Neural crest cell (in vitro differentiated cells): ENCODE measurements around the gene TSPAN32. TPM values are rescaled to one million over a fixed set of nuclear protein-coding genes. Genes with fewer than 3 reads are reported as not detected.

Source experiments
- DNase-seq: peaks from one replicate; pipeline ENCODE4 v3.0.0; 2021; ENCODE audit warnings: low read depth, mixed read lengths, low spot score
- H3K27ac Mint-ChIP-seq: one replicate; pipeline ENCODE4 v1.8.0; 2021; ENCODE audit warnings: mild to moderate bottlenecking, mixed read lengths; ENCODE audit not compliant: unreplicated experiment
- H3K27me3 Mint-ChIP-seq: 2 replicates; pipeline ENCODE4 v1.8.0; 2021; ENCODE audit warnings: low read depth, mild to moderate bottlenecking, mixed read lengths
- H3K36me3 Mint-ChIP-seq: 2 replicates; pipeline ENCODE4 v1.8.0; 2021; ENCODE audit warnings: low read depth, mild to moderate bottlenecking, mixed read lengths
- H3K4me1 Mint-ChIP-seq: 2 replicates; pipeline ENCODE4 v1.8.0; 2021; ENCODE audit warnings: mixed read lengths
- H3K4me3 Mint-ChIP-seq: one replicate; pipeline ENCODE4 v1.8.0; 2021; ENCODE audit warnings: mild to moderate bottlenecking, mixed read lengths
- H3K9me3 Mint-ChIP-seq: 2 replicates; pipeline ENCODE4 v1.8.0; 2021; ENCODE audit warnings: mixed read lengths
- total RNA-seq: library from RNA; stranded (reverse); gene quantifications from 2 replicates; pipeline ENCODE4 v1.2.1, GENCODE V29; 2021
- TF ChIP-seq, protein P1 (sequence below): fragments of 200-600 bp; sonication (generic); conservative IDR thresholded peaks from 2 replicates; pipeline ENCODE4 v1.5.0; 2021; ENCODE audit warnings: antibody characterized with exemption, mild to moderate bottlenecking

TSPAN32 gene
- total RNA-seq, 1 donor from 2014 or later = not detected

GRCh38 chr11:2315395-2316168 is 13.8 kb downstream of the TSPAN32 start:
- no peak for DNase-seq
- Mint-ChIP-seq H3K9me3 (no peaks in the 10 kb centered on the region), H3K27me3 (peaks cover 2% of the 10 kb centered on the region), H3K36me3 (no peaks in the 10 kb centered on the region), H3K4me1 (no peaks in the 10 kb centered on the region), H3K27ac (no peak overlapping the region), H3K4me3 (no peak overlapping the region)
- TF ChIP-seq, protein P1, sequence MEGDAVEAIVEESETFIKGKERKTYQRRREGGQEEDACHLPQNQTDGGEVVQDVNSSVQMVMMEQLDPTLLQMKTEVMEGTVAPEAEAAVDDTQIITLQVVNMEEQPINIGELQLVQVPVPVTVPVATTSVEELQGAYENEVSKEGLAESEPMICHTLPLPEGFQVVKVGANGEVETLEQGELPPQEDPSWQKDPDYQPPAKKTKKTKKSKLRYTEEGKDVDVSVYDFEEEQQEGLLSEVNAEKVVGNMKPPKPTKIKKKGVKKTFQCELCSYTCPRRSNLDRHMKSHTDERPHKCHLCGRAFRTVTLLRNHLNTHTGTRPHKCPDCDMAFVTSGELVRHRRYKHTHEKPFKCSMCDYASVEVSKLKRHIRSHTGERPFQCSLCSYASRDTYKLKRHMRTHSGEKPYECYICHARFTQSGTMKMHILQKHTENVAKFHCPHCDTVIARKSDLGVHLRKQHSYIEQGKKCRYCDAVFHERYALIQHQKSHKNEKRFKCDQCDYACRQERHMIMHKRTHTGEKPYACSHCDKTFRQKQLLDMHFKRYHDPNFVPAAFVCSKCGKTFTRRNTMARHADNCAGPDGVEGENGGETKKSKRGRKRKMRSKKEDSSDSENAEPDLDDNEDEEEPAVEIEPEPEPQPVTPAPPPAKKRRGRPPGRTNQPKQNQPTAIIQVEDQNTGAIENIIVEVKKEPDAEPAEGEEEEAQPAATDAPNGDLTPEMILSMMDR = no peak

GRCh38 chr11:2316169-2316962 is 14.6 kb downstream of the TSPAN32 start:
- H3K4me3 Mint-ChIP-seq = no peak overlapping the region
- H3K36me3 Mint-ChIP-seq = no peaks in the 10 kb centered on the region
- no peak overlapping the region for H3K27ac Mint-ChIP-seq
- DNase-seq = no peak
- H3K4me1 Mint-ChIP-seq = no peaks in the 10 kb centered on the region
- H3K9me3 Mint-ChIP-seq = no peaks in the 10 kb centered on the region
- peaks cover 2% of the 10 kb centered on the region for H3K27me3 Mint-ChIP-seq
- TF ChIP-seq, protein P1 = no peak

DNA sequence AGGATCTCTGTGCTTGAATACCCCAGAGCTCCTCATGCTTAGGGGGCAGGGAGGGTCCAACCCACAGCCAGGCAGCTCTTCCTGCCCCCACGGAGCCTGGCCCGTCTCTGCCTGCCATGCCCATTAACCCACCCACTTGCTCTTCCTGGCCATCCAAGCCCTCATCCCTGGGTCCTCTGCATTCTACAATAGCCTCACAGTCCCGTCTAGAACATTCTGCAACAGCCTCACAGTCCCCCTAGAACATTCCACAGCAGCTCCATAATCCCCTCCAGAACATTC is 15.1 kb downstream of the TSPAN32 start:
- no peaks in the 10 kb centered on the region for H3K36me3 Mint-ChIP-seq
- TF ChIP-seq, protein P1 = no peak
- no peak overlapping the region for H3K27ac Mint-ChIP-seq
- no peak overlapping the region for H3K4me3 Mint-ChIP-seq
- DNase-seq = no peak
- H3K4me1 Mint-ChIP-seq = no peaks in the 10 kb centered on the region
- H3K9me3 Mint-ChIP-seq = no peaks in the 10 kb centered on the region
- peaks cover 6% of the 10 kb centered on the region for H3K27me3 Mint-ChIP-seq

DNA sequence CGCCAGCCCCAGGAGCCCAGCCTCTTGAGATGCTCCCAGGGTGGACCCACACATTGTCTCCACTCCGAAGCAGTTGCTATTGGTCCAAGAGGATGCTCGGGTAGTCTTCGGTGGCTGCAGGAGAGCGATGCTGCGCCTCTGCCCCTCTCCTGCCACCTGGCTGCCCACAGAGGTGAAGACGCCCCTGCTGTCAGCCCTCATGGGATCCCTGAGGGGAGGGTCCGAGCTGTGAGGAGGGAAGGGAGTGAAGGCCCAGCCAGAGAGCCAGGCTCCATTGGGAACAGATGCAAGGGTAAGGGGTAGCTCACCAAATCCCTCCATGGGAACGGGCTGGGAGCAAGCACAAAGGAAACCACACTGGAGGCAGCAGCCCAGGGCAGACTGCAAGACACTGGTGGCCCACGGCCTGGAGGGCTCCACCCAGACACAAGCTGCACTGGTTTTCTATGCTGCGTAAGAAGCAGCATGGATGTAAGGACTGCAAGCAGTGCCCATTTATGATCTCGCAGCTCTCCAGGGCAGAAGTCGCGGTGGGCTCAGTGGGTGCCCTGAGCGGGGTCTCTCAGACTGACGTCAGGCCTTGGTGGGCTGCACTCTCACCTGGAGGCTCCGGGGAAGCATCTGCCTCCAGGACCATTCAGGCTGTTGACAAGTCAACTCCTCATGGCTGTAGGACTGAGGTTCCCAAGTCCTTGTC is 15.7 kb downstream of the TSPAN32 start:
- Mint-ChIP-seq H3K9me3 (no peaks in the 10 kb centered on the region), H3K27me3 (peaks cover 9% of the 10 kb centered on the region), H3K4me3 (no peak overlapping the region), H3K4me1 (no peaks in the 10 kb centered on the region), H3K27ac (no peak overlapping the region), H3K36me3 (no peaks in the 10 kb centered on the region)
- TF ChIP-seq, protein P1 = no peak
- DNase-seq = no peak

- Mint-ChIP-seq H3K27ac (no peak overlapping the region), H3K4me3 (no peak overlapping the region), H3K27me3 (peaks cover 13% of the 10 kb centered on the region), H3K9me3 (peaks cover 5% of the 10 kb centered on the region), H3K4me1 (no peaks in the 10 kb centered on the region), H3K36me3 (no peaks in the 10 kb centered on the region)
- DNase-seq = no peak
- TF ChIP-seq, protein P1 = no peak
These were observed 16.3 kb downstream of the TSPAN32 start for GRCh38 chr11:2318123-2318522.
